Measurements from ENCODE around the gene IQCN.
A peak's percentile ranks its signal among the peaks of the same experiment; 100 is the strongest.
"Not testable (repeated sequence)": the region's sequence is repeated elsewhere in the genome, so short reads cannot be mapped to it uniquely, and the experiment has no call there.

Gene IQCN

GRCh38 chr19:18229474-18229873, 44.8 kb downstream of the IQCN start:
- DNase-seq = no peak

GRCh38 chr19:18227781-18228271, 46.4 kb downstream of the IQCN start:
- no peak for DNase-seq

- DNase-seq = no peak
Observed at GRCh38 chr19:18226956-18227780, 47.1 kb downstream of the IQCN start.

GRCh38 chr19:18225702-18226468, 48.4 kb downstream of the IQCN start, which contains the start of gene PDE4C:
PDE4C (minus strand) TSS chr19:18226438; CDS start chr19:18226415, 23 bp downstream.
- DNase-seq = no peak

- no peak for DNase-seq
Observed at GRCh38 chr19:18225355-18225701, 48.9 kb downstream of the IQCN start.

- peak; percentile 100 for DNase-seq
Observed at GRCh38 chr19:18224525-18225354, 49.5 kb downstream of the IQCN start.

GRCh38 chr19:18223860-18224524, 50.3 kb downstream of the IQCN start:
- DNase-seq = peak; percentile 90

- no peak for DNase-seq
Observed at GRCh38 chr19:18221815-18222725, 52.2 kb downstream of the IQCN start.

GRCh38 chr19:18220632-18221275, 53.5 kb downstream of the IQCN start:
- no peak for DNase-seq

- DNase-seq = no peak
Observed at GRCh38 chr19:18219911-18220631, 54.2 kb downstream of the IQCN start.

- DNase-seq = no peak
Observed at GRCh38 chr19:18218600-18218999, 55.7 kb downstream of the IQCN start.

GRCh38 chr19:18218159-18218558, 56.1 kb downstream of the IQCN start:
- DNase-seq = no peak

- no peak for DNase-seq
Observed at GRCh38 chr19:18216789-18217188, 57.5 kb downstream of the IQCN start.

GRCh38 chr19:18214779-18215433, 59.3 kb downstream of the IQCN start:
- no peak for DNase-seq

- DNase-seq = peak; percentile 6
Observed at GRCh38 chr19:18211683-18212082, 62.6 kb downstream of the IQCN start.

- DNase-seq = not testable (repeated sequence)
Observed at GRCh38 chr19:18209912-18210311, 64.3 kb downstream of the IQCN start.

- no peak for DNase-seq
Observed at GRCh38 chr19:18208098-18208951, 65.9 kb downstream of the IQCN start.

Measured in 8988T (cell line).